ENCODE results near the gene DCN. TPM values are rescaled to one million over a fixed set of nuclear protein-coding genes. Genes with fewer than 3 reads are reported as not detected.
A peak's percentile ranks its signal among the peaks of the same experiment; 100 is the strongest.

DCN gene
- total RNA-seq, 1 experiment from 2014 or later, result not detected

GRCh38 chr12:91191513-91192111 lies 9.0 kb upstream of the DCN start:
- in situ Hi-C loops (cut with HindIII; ENCODE audit: low pct_unique_long_range_greater_than_20kb, low sequenced_read_pairs), result no loop called here
- no peak for DNase-seq (ENCODE audit: low read depth)

GRCh38 chr12:91189516-91189915 lies 6.9 kb upstream of the DCN start:
- DNase-seq (ENCODE audit: low read depth), result no peak
- in situ Hi-C loops (cut with HindIII; ENCODE audit: low pct_unique_long_range_greater_than_20kb, low sequenced_read_pairs), result no loop called here

- in situ Hi-C loops (cut with HindIII; ENCODE audit: low pct_unique_long_range_greater_than_20kb, low sequenced_read_pairs), result no loop called here
- DNase-seq (ENCODE audit: low read depth), result no peak
Observed at GRCh38 chr12:91188778-91189177, 6.2 kb upstream of the DCN start.

- no peak for DNase-seq (ENCODE audit: low read depth)
- in situ Hi-C loops (cut with HindIII; ENCODE audit: low pct_unique_long_range_greater_than_20kb, low sequenced_read_pairs), result no loop called here
Observed at GRCh38 chr12:91186156-91186555, 3.5 kb upstream of the DCN start.

- no peak for DNase-seq (ENCODE audit: low read depth)
- in situ Hi-C loops (cut with HindIII; ENCODE audit: low pct_unique_long_range_greater_than_20kb, low sequenced_read_pairs), result no loop called here
Observed at GRCh38 chr12:91185421-91185820, 2.8 kb upstream of the DCN start.

- in situ Hi-C loops (cut with HindIII; ENCODE audit: low pct_unique_long_range_greater_than_20kb, low sequenced_read_pairs), result no loop called here
- DNase-seq (ENCODE audit: low read depth), result no peak
Observed at GRCh38 chr12:91183551-91183950, 934 bp upstream of the DCN start.

GRCh38 chr12:91180582-91181395 lies 1.8 kb downstream of the DCN start:
- no peak for DNase-seq (ENCODE audit: low read depth)
- in situ Hi-C loops (cut with HindIII; ENCODE audit: low pct_unique_long_range_greater_than_20kb, low sequenced_read_pairs), result no loop called here

GRCh38 chr12:91179966-91180561 lies 2.6 kb downstream of the DCN start:
- in situ Hi-C loops (cut with HindIII; ENCODE audit: low pct_unique_long_range_greater_than_20kb, low sequenced_read_pairs), result no loop called here
- no peak for DNase-seq (ENCODE audit: low read depth)

- in situ Hi-C loops (cut with HindIII; ENCODE audit: low pct_unique_long_range_greater_than_20kb, low sequenced_read_pairs), result no loop called here
Observed at GRCh38 chr12:91179315-91179714, 3.3 kb downstream of the DCN start.

GRCh38 chr12:91178781-91179180 lies 3.8 kb downstream of the DCN start:
- no peak for DNase-seq (ENCODE audit: low read depth)
- in situ Hi-C loops (cut with HindIII; ENCODE audit: low pct_unique_long_range_greater_than_20kb, low sequenced_read_pairs), result no loop called here

More at GRCh38 chr12:91179315-91179714, 3.3 kb downstream of the DCN start:
- no peak for DNase-seq (ENCODE audit: low read depth)

GRCh38 chr12:91178139-91178561 lies 4.5 kb downstream of the DCN start:
- DNase-seq (ENCODE audit: low read depth), result peak; percentile 40
- in situ Hi-C loops (cut with HindIII; ENCODE audit: low pct_unique_long_range_greater_than_20kb, low sequenced_read_pairs), result no loop called here

- in situ Hi-C loops (cut with HindIII; ENCODE audit: low pct_unique_long_range_greater_than_20kb, low sequenced_read_pairs), result no loop called here
- DNase-seq (ENCODE audit: low read depth), result no peak
Observed at GRCh38 chr12:91177381-91177780, 5.2 kb downstream of the DCN start.

GRCh38 chr12:91176915-91177314 lies 5.7 kb downstream of the DCN start:
- no peak for DNase-seq (ENCODE audit: low read depth)
- in situ Hi-C loops (cut with HindIII; ENCODE audit: low pct_unique_long_range_greater_than_20kb, low sequenced_read_pairs), result no loop called here

- no peak for DNase-seq (ENCODE audit: low read depth)
- in situ Hi-C loops (cut with HindIII; ENCODE audit: low pct_unique_long_range_greater_than_20kb, low sequenced_read_pairs), result no loop called here
Observed at GRCh38 chr12:91176358-91176757, 6.3 kb downstream of the DCN start.

GRCh38 chr12:91173124-91173523 lies 9.5 kb downstream of the DCN start:
- no peak for DNase-seq (ENCODE audit: low read depth)
- in situ Hi-C loops (cut with HindIII; ENCODE audit: low pct_unique_long_range_greater_than_20kb, low sequenced_read_pairs), result no loop called here

- in situ Hi-C loops (cut with HindIII; ENCODE audit: low pct_unique_long_range_greater_than_20kb, low sequenced_read_pairs), result no loop called here
- no peak for DNase-seq (ENCODE audit: low read depth)
Observed at GRCh38 chr12:91172096-91172495, 10.5 kb downstream of the DCN start.

GRCh38 chr12:91171476-91171875 lies 11.1 kb downstream of the DCN start:
- in situ Hi-C loops (cut with HindIII; ENCODE audit: low pct_unique_long_range_greater_than_20kb, low sequenced_read_pairs), result no loop called here
- DNase-seq (ENCODE audit: low read depth), result no peak

GRCh38 chr12:91163116-91163515 lies 19.5 kb downstream of the DCN start:
- DNase-seq (ENCODE audit: low read depth), result no peak
- in situ Hi-C loops (cut with HindIII; ENCODE audit: low pct_unique_long_range_greater_than_20kb, low sequenced_read_pairs), result no loop called here

- no peak for DNase-seq (ENCODE audit: low read depth)
- in situ Hi-C loops (cut with HindIII; ENCODE audit: low pct_unique_long_range_greater_than_20kb, low sequenced_read_pairs), result no loop called here
Observed at GRCh38 chr12:91161009-91161408, 21.6 kb downstream of the DCN start.

Measured in Caki2 (cell line).